Smooth muscle cell of the pulmonary artery (primary cell): ENCODE measurements around the gene MGME1. TPM values are rescaled to one million over a fixed set of nuclear protein-coding genes. Genes with fewer than 3 reads are reported as not detected.

Experiments
- total RNA-seq: library from RNA; depleted of rRNA; stranded (reverse); fragments of >200 nt; gene quantifications from 2 replicates; pipeline ENCODE4 v1.2.3, GENCODE V29; 2014

MGME1 gene, protein sequence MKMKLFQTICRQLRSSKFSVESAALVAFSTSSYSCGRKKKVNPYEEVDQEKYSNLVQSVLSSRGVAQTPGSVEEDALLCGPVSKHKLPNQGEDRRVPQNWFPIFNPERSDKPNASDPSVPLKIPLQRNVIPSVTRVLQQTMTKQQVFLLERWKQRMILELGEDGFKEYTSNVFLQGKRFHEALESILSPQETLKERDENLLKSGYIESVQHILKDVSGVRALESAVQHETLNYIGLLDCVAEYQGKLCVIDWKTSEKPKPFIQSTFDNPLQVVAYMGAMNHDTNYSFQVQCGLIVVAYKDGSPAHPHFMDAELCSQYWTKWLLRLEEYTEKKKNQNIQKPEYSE
- 5.8 and 8.1 TPM in 2 replicates for total RNA-seq

DNA sequence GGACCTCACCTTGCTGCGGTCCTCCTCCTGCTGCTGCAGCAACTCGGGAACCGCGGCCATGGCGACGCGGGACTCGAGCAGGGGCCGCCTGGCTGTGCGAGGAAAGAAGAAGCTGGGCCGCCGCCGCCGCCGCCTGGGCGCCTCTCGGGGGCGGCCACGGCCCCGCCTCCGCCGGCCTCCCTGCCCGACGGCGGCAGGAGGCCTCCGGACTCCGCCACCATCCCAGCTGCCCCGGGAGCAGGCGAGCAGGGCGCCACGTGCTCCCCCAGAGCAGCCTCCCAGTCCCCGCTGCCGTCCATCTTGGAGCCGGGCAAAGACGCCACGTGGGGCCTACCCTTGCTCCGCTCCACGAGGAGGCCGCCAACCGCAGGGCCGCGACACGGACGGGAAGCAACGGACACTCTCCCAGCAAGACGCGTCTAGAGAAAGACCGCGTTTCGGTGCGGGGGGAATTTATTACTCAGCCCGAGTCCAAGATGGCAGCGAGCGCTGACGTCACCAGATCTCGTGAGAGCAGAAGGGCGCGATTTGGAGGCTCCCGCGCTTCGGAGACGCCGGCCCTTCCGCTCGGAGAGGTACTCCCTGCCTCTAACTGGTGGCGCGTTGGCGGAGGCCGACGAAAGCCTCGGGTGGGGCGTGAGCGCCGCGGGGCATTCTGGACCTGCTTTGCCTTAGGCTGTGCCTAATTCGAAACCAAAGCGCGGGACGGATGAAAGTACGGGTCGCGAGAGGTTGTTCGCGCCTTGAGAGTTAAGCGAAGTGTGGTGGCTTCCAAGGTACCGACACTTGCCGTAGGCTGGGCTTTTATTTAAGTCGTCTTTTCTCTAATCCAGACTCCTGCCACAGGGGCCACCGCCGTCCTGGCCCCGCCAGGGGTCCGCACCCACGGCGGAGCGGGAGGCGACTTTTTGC lies at the start of gene MGME1, which contains the start of gene SNX5:
MGME1 (plus strand) TSS at position 653 of the 912 bp plus-strand sequence. CDS start 842 bp downstream, outside the sequence.
SNX5 (minus strand) TSS at position 429 of the 912 bp plus-strand sequence; CDS start at position 60, 369 bp downstream.

Other genes with a start within 250 kb of the MGME1 start
- gene SNX5, start 224 bp upstream of the MGME1 start, total RNA-seq: 59.6 and 67.6 TPM in 2 replicates
- gene OVOL2, start 88.9 kb downstream of the MGME1 start, total RNA-seq: not detected in 2 replicates
- gene KAT14, start 168.8 kb downstream of the MGME1 start, total RNA-seq: 10.8 and 12.3 TPM in 2 replicates
- 7.4 and 7.8 TPM in 2 replicates for gene PET117, start 168.8 kb downstream of the MGME1 start, total RNA-seq